ENCODE measurements around the gene CLIP4. TPM values are rescaled to one million over a fixed set of nuclear protein-coding genes. Genes with fewer than 3 reads are reported as not detected.

The CLIP4 gene
- total RNA-seq, 1 experiment from 2014 or later, result 25.1 TPM

DNA sequence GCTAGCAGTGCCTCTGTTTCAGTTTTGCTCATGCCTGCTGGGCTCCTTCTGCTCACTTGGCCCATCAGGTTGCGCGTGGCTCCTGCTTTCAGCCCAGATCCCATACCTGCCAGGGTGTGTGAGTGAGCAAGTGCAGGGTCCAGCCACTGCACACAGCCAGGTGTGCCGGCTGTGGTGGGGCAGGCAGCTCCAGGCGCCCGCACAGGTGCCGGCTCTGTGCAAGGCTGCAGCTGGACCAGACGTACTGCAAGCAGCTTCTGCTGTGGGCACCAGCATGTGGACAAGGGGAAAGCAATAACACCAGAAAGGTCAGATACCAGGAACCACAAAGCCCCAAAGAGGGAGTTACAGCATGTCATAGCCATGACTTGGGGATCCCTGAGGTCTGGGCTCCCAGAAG is 35.3 kb upstream of the CLIP4 start:
- no peaks in the 10 kb centered on the region for H4K20me1 ChIP-seq (ENCODE audit: low read length)
- CTCF ChIA-PET, result no interaction called here
- H3K36me3 ChIP-seq (ENCODE audit: low read depth, low read length), result no peaks in the 10 kb centered on the region
- H3F3A ChIP-seq (ENCODE audit: low read length, unreplicated experiment), result no peaks in the 10 kb centered on the region
- H3K9me2 ChIP-seq (replicated peaks; ENCODE audit: low read length), result no peaks in the 10 kb centered on the region
- TF ChIP-seq EZH2 (IDR thresholded peaks at IDR 0.05; ENCODE audit: low read length, unreplicated experiment) (no peak), EZH2phosphoT487 (IDR thresholded peaks at IDR 0.05; ENCODE audit: borderline replicate concordance, low read length) (no peak)
- TF ChIP-seq, protein P1, sequence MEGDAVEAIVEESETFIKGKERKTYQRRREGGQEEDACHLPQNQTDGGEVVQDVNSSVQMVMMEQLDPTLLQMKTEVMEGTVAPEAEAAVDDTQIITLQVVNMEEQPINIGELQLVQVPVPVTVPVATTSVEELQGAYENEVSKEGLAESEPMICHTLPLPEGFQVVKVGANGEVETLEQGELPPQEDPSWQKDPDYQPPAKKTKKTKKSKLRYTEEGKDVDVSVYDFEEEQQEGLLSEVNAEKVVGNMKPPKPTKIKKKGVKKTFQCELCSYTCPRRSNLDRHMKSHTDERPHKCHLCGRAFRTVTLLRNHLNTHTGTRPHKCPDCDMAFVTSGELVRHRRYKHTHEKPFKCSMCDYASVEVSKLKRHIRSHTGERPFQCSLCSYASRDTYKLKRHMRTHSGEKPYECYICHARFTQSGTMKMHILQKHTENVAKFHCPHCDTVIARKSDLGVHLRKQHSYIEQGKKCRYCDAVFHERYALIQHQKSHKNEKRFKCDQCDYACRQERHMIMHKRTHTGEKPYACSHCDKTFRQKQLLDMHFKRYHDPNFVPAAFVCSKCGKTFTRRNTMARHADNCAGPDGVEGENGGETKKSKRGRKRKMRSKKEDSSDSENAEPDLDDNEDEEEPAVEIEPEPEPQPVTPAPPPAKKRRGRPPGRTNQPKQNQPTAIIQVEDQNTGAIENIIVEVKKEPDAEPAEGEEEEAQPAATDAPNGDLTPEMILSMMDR (conservative IDR thresholded peaks at IDR 0.05; ENCODE audit: low read depth, low read length), result no peak
- H2AFZ ChIP-seq (ENCODE audit: low read length), result no peak overlapping the region
- H3K27ac ChIP-seq (ENCODE audit: low read length), result no peak overlapping the region
- no peaks in the 10 kb centered on the region for H3K4me1 ChIP-seq (ENCODE audit: insufficient read depth, low read length)
- no peak overlapping the region for H3K4me3 ChIP-seq (ENCODE audit: low read length)
- H3K79me2 ChIP-seq (ENCODE audit: low read length), result no peaks in the 10 kb centered on the region
- peaks cover 5% of the 10 kb centered on the region for H3K9me3 ChIP-seq (ENCODE audit: low read length)
- DNase-seq (no peak), ATAC-seq (no peak)
- intact Hi-C loops (cut with micrococcal nuclease), result no loop called here
- H3K4me2 ChIP-seq (ENCODE audit: low read length), result no peak overlapping the region
- POLR2A ChIA-PET (ENCODE audit: unreplicated experiment), result no interaction called here
- BruUV-seq (replicated peaks), result no TSS peak
- no peak overlapping the region for H3K9ac ChIP-seq (ENCODE audit: low read length)
- no peaks in the 10 kb centered on the region for H3K27me3 ChIP-seq (ENCODE audit: low read length)

- Histone ChIP-seq H3K4me1 (ENCODE audit: insufficient read depth, low read length) (no peaks in the 10 kb centered on the region), H3K9me2 (replicated peaks; ENCODE audit: low read length) (no peaks in the 10 kb centered on the region), H3K9me3 (ENCODE audit: low read length) (peaks cover 5% of the 10 kb centered on the region), H3F3A (ENCODE audit: low read length, unreplicated experiment) (no peaks in the 10 kb centered on the region), H3K79me2 (ENCODE audit: low read length) (no peaks in the 10 kb centered on the region), H3K4me2 (ENCODE audit: low read length) (no peak overlapping the region), H4K20me1 (ENCODE audit: low read length) (no peaks in the 10 kb centered on the region), H3K27me3 (ENCODE audit: low read length) (no peaks in the 10 kb centered on the region), H3K9ac (ENCODE audit: low read length) (no peak overlapping the region), H3K27ac (ENCODE audit: low read length) (no peak overlapping the region), H3K4me3 (ENCODE audit: low read length) (no peak overlapping the region), H2AFZ (ENCODE audit: low read length) (no peak overlapping the region), H3K36me3 (ENCODE audit: low read depth, low read length) (no peaks in the 10 kb centered on the region)
- ChIA-PET POLR2A (ENCODE audit: unreplicated experiment) (no interaction called here), CTCF (no interaction called here)
- TF ChIP-seq EZH2phosphoT487 (IDR thresholded peaks at IDR 0.05; ENCODE audit: borderline replicate concordance, low read length) (no peak), EZH2 (IDR thresholded peaks at IDR 0.05; ENCODE audit: low read length, unreplicated experiment) (no peak)
- TF ChIP-seq, protein P1 (conservative IDR thresholded peaks at IDR 0.05; ENCODE audit: low read depth, low read length), result no peak
- intact Hi-C loops (cut with micrococcal nuclease), result no loop called here
- BruUV-seq (replicated peaks), result no TSS peak
- ATAC-seq, result no peak
- no peak for DNase-seq
These were observed 34.1 kb upstream of the CLIP4 start for GRCh38 chr2:29080886-29081743.

GRCh38 chr2:29082804-29083495 is 32.3 kb upstream of the CLIP4 start:
- DNase-seq (no peak), ATAC-seq (no peak)
- intact Hi-C loops (cut with micrococcal nuclease), result no loop called here
- no peaks in the 10 kb centered on the region for H3K27me3 ChIP-seq (ENCODE audit: low read length)
- H3K79me2 ChIP-seq (ENCODE audit: low read length), result no peaks in the 10 kb centered on the region
- no peaks in the 10 kb centered on the region for H3F3A ChIP-seq (ENCODE audit: low read length, unreplicated experiment)
- POLR2A ChIA-PET (ENCODE audit: unreplicated experiment), result no interaction called here
- H3K9ac ChIP-seq (ENCODE audit: low read length), result no peak overlapping the region
- no peak for TF ChIP-seq EZH2 (IDR thresholded peaks at IDR 0.05; ENCODE audit: low read length, unreplicated experiment)
- TF ChIP-seq, protein P1 (conservative IDR thresholded peaks at IDR 0.05; ENCODE audit: low read depth, low read length), result no peak
- TF ChIP-seq EZH2phosphoT487 (IDR thresholded peaks at IDR 0.05; ENCODE audit: borderline replicate concordance, low read length), result no peak
- BruUV-seq (replicated peaks), result no TSS peak
- H3K36me3 ChIP-seq (ENCODE audit: low read depth, low read length), result no peaks in the 10 kb centered on the region
- CTCF ChIA-PET, result no interaction called here
- peaks cover 5% of the 10 kb centered on the region for H3K9me3 ChIP-seq (ENCODE audit: low read length)
- no peak overlapping the region for H3K4me3 ChIP-seq (ENCODE audit: low read length)
- no peaks in the 10 kb centered on the region for H4K20me1 ChIP-seq (ENCODE audit: low read length)
- no peak overlapping the region for H2AFZ ChIP-seq (ENCODE audit: low read length)
- no peak overlapping the region for H3K4me2 ChIP-seq (ENCODE audit: low read length)
- H3K4me1 ChIP-seq (ENCODE audit: insufficient read depth, low read length), result no peaks in the 10 kb centered on the region
- H3K27ac ChIP-seq (ENCODE audit: low read length), result no peak overlapping the region
- no peaks in the 10 kb centered on the region for H3K9me2 ChIP-seq (replicated peaks; ENCODE audit: low read length)
